ENCODE results near the gene SPG21. TPM values are rescaled to one million over a fixed set of nuclear protein-coding genes. Genes with fewer than 3 reads are reported as not detected.

Gene SPG21
- total RNA-seq, 2 donors from 2014 or later, result 64.7 to 93.1 TPM

DNA sequence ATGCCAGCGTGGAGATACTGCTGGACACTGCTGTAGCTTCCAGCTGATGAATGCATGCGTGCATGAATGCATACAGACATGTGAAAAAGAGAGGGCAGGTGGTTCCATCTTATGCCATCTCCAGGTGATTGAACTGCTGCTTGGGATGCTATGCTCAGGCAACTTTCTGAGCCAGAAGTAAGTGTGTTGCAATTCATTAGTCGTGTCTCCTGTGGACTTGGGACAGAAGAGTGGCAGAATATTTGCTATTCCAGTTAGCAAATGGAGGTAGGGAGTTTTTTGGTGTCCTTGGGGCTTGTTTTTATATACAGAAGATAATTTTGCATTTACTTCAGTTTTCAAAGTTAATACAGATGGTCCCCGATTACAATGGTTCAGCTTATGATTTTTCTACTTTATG is 44.8 kb downstream of the SPG21 start:
- H3K27ac ChIP-seq, result no peak overlapping the region
- TF ChIP-seq, protein P1, sequence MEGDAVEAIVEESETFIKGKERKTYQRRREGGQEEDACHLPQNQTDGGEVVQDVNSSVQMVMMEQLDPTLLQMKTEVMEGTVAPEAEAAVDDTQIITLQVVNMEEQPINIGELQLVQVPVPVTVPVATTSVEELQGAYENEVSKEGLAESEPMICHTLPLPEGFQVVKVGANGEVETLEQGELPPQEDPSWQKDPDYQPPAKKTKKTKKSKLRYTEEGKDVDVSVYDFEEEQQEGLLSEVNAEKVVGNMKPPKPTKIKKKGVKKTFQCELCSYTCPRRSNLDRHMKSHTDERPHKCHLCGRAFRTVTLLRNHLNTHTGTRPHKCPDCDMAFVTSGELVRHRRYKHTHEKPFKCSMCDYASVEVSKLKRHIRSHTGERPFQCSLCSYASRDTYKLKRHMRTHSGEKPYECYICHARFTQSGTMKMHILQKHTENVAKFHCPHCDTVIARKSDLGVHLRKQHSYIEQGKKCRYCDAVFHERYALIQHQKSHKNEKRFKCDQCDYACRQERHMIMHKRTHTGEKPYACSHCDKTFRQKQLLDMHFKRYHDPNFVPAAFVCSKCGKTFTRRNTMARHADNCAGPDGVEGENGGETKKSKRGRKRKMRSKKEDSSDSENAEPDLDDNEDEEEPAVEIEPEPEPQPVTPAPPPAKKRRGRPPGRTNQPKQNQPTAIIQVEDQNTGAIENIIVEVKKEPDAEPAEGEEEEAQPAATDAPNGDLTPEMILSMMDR (IDR thresholded peaks at IDR 0.05), result no peak
- DNase-seq (ENCODE audit: low spot score), result no peak
- H3K27me3 ChIP-seq (replicated peaks; ENCODE audit: insufficient read depth), result no peaks in the 10 kb centered on the region
- no peaks in the 10 kb centered on the region for H3K4me1 ChIP-seq (ENCODE audit: control insufficient read depth in 1 of 2, low read depth in 2 of 2)
- no peak for ATAC-seq (ENCODE audit: insufficient number of reproducible peaks, low FRiP score, low read depth)
- no peaks in the 10 kb centered on the region for H3K9me3 ChIP-seq
- no peaks in the 10 kb centered on the region for H3K36me3 ChIP-seq
- no peak overlapping the region for H3K4me3 ChIP-seq

DNA sequence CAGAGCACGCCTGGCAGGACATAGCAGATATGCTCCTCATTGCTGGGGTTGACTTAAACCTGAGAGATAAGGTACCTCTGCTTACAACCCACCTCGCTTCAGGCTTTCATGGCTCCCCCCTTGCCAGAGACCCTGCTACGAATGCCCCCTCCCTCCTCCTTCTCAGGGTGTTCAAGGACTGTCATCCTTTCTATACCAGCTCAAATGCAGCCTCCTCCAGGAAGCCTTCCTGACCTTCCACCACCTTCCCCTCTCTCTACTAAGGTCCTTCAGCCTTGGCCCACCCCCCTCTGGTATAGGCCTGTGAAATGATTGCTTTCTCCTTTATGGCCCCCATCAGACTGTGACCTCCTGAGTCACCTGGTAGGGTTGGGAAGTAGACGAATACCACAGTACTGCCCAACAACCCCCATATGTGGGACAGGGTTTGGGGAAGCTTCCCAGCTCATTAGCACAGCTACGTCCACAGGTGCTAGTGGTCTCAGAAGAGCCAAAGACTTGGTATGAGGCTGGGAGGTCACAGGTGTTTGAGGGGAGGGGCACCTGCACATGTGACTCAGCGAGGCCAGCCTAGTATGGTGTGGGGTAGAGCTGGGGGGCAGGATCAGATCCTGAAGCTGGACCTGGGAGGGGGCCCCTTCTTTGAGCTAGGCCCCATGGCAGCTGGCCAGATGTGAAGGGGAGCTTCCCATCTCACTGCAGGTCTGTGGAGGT is 46.0 kb downstream of the SPG21 start:
- TF ChIP-seq, protein P1 (IDR thresholded peaks at IDR 0.05), result no peak
- ATAC-seq (ENCODE audit: insufficient number of reproducible peaks, low FRiP score, low read depth), result no peak
- Histone ChIP-seq H3K4me3 (no peak overlapping the region), H3K9me3 (no peaks in the 10 kb centered on the region), H3K27ac (no peak overlapping the region), H3K27me3 (replicated peaks; ENCODE audit: insufficient read depth) (no peaks in the 10 kb centered on the region), H3K4me1 (ENCODE audit: control insufficient read depth in 1 of 2, low read depth in 2 of 2) (no peaks in the 10 kb centered on the region), H3K36me3 (no peaks in the 10 kb centered on the region)
- no peak for DNase-seq (ENCODE audit: low spot score)

DNA sequence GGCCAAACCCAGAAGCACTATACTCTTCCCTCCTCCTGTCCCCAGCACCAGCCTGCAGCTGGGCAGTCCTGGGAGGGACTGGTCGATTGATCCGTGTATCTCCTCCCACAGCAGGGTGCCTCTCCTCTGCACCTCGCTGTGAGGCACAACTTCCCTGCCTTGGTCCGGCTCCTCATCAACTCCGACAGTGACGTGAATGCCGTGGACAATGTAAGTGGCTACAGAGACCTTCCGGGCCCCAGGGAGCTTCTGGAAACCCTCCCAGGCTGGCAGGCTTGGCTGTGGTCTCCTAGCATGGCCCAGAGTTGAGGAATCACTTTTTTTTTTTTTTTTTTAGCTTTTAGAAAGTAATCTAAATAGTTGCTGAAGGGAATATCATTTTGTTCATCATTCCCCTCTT is 47.4 kb downstream of the SPG21 start:
- Histone ChIP-seq H3K36me3 (no peaks in the 10 kb centered on the region), H3K9me3 (no peaks in the 10 kb centered on the region), H3K4me1 (ENCODE audit: control insufficient read depth in 1 of 2, low read depth in 2 of 2) (peaks cover 0 to 5% of the 10 kb centered on the region in 2 donors), H3K4me3 (no peak overlapping the region), H3K27me3 (replicated peaks; ENCODE audit: insufficient read depth) (no peaks in the 10 kb centered on the region), H3K27ac (no peak overlapping the region)
- DNase-seq (ENCODE audit: low spot score) (no peak), ATAC-seq (ENCODE audit: insufficient number of reproducible peaks, low FRiP score, low read depth) (no peak)
- TF ChIP-seq, protein P1 (IDR thresholded peaks at IDR 0.05), result no peak

DNA sequence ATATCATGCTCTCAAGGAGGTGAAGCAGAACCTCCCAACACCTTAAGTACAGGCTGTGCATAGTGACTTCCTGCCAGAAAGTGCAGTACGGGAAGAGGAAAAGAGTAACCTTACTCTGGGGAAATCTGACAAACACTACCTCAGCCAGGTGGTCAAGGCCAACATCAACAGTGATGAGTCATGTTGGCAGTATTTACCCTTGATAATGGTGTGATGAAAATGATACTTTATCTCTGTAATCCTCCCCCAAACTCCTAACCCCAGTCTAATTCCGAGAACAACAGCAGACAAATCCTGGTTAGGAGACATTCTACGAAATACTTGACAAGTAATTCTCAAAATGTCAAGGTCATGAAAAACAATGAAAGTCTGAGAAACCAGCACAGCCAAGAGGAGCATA is 51.5 kb downstream of the SPG21 start:
- DNase-seq (ENCODE audit: low spot score), result no peak
- ATAC-seq (ENCODE audit: insufficient number of reproducible peaks, low FRiP score, low read depth), result peak; percentile 53

DNA sequence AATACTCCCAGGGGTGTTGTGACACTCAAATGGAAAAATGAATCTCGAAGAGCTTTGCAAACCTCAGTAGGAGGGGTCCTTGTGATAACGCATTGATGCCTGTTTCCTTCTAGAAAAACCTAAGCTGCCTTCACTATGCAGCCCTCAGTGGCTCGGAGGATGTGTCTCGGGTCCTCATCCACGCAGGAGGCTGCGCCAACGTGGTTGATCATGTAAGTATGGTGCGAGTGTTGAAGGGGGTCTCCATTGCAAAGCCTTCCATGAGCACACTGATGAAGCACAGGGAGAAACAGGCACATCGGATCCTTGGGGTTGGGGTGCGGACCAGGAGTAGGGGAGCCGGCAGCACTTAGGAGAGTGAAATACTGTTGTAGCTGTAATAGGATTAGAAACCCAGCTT is 55.7 kb downstream of the SPG21 start:
- Histone ChIP-seq H3K36me3 (peaks cover 4% of the 10 kb centered on the region), H3K9me3 (no peaks in the 10 kb centered on the region), H3K27ac (no peak overlapping the region), H3K4me1 (ENCODE audit: control insufficient read depth in 1 of 2, low read depth in 2 of 2) (peaks cover 0 to 5% of the 10 kb centered on the region in 2 donors), H3K27me3 (replicated peaks; ENCODE audit: insufficient read depth) (no peaks in the 10 kb centered on the region), H3K4me3 (no peak overlapping the region)
- no peak for DNase-seq (ENCODE audit: low spot score)
- TF ChIP-seq, protein P1 (IDR thresholded peaks at IDR 0.05), result no peak
- no peak for ATAC-seq (ENCODE audit: insufficient number of reproducible peaks, low FRiP score, low read depth)

More for the DNA sequence above, 51.5 kb downstream of the SPG21 start:
- H3K9me3 ChIP-seq, result no peaks in the 10 kb centered on the region
- H3K27me3 ChIP-seq (replicated peaks; ENCODE audit: insufficient read depth), result no peaks in the 10 kb centered on the region
- H3K27ac ChIP-seq, result no peak overlapping the region
- no peak overlapping the region for H3K4me3 ChIP-seq
- H3K36me3 ChIP-seq, result peaks cover 4% of the 10 kb centered on the region
- TF ChIP-seq, protein P1 (IDR thresholded peaks at IDR 0.05), result no peak
- peaks cover 0 to 5% of the 10 kb centered on the region in 2 donors for H3K4me1 ChIP-seq (ENCODE audit: control insufficient read depth in 1 of 2, low read depth in 2 of 2)

Data from thoracic aorta (tissue), 2 donors.